HG03097 (cell line): ENCODE measurements around the gene DOCK11.
"Not testable (repeated sequence)": the region's sequence is repeated elsewhere in the genome, so short reads cannot be mapped to it uniquely, and the experiment has no call there.

Experiments used
- ATAC-seq: cut with Tn5 transposase; IDR thresholded peaks from one replicate; pipeline ENCODE4 v1.9.1; 2021; ENCODE audit not compliant: unreplicated experiment, low FRiP score

Gene DOCK11

GRCh38 chrX:118679290-118679689 lies 183.7 kb downstream of the DOCK11 start:
- ATAC-seq: no peak

- ATAC-seq: no peak
Measured at GRCh38 chrX:118682258-118683014, 186.8 kb downstream of the DOCK11 start.

DNA sequence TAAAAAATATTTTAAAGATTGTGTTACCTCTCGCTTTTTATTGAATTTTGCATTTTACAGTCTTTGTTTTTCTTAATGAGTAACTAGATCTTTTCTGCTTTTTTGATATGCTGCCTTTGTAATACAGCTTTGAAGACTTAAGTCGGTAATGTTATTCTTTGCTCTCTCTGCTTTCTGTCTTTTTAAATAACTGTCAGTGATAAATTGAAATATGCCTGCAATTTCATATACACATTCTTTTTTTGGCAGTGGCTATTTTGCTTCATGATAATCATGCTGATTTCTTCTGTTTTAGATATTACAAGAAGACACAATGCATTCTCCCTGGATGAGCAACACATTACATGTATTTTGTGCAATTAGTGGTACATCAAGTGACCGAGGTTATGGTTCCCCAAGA lies 189.8 kb downstream of the DOCK11 start:
- no peak for ATAC-seq

DNA sequence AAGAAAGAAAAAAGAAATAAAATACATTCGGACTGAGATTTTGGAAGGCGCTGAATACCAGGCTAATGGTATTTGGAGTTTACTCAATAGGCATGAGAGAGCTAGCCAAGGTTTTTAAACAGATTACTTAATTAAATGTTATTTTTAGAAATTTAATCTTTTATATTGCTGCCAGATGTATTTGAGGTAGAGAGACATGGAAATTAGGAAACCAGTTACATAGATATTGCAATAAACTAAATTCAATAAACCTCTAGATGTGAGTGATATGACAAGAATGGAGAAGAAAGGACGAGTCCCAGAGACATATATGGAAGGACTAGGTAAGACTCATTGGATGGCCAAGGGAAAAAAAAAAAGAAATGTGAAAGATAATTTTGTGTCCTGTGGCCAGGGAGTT lies 193.3 kb downstream of the DOCK11 start:
- no peak for ATAC-seq

DNA sequence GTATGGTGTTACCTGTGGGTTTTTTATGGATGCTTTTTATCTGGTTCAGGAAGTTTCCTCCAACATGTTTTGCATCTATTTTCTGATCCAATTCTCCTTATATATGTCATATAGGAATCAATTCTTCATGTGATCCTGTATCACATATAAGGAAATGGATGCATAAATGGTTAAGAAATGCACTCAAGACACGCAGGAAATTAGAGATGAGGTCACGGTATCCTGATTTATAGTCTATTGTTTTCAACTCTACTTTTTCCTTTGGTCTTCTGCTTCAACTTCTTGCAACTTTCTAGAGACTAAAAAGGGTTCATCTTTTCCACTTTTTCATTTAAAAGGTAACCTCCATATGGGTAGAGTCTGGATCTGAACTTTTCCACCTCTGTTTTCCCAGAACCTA lies 198.2 kb downstream of the DOCK11 start:
- ATAC-seq: no peak

GRCh38 chrX:118694638-118695037 lies 199.0 kb downstream of the DOCK11 start:
- ATAC-seq: no peak

GRCh38 chrX:118698516-118699170 lies 203.0 kb downstream of the DOCK11 start:
- no peak for ATAC-seq

DNA sequence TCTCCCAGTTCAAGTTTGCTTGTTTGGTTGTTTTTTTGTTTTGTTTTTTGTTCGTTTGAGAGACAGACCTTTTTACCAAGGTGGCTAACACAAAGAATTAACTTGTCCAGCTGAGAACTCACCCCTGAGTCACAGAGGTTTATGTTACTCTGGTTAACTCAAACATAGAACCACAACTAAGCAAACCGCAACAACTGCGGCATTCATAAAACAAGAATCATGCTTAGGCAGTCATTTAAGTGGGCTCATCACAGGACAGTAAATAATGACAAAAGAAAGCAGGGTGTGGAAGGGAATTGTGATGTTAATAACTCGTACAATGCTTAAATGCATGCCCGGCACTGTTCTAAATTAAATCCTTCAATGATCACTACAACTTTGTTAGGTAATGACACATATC lies 207.1 kb downstream of the DOCK11 start:
- ATAC-seq: no peak

GRCh38 chrX:118706681-118707080 lies 211.1 kb downstream of the DOCK11 start:
- no peak for ATAC-seq

DNA sequence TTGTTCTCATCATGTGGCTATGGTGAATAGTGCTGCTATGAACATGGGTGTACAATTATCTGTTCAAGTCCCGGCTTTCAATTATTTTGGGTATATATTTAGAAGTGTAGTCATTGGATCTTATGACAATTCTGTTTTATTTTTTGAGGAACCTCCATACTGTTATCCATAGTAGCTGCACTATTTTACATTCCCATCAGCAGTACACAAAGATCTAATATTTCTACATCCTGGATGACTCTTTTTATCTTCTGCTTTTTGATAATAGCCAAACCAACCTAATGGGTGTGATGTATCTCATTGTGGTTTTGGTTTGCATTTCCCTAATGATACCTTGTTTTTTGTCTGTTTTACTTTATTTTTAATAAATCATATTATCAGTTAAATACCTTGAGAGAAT lies 218.9 kb downstream of the DOCK11 start:
- no peak for ATAC-seq

GRCh38 chrX:118715917-118716316 lies 220.3 kb downstream of the DOCK11 start:
- not testable (repeated sequence) for ATAC-seq

- not testable (repeated sequence) for ATAC-seq
Measured at GRCh38 chrX:118716833-118717232, 221.2 kb downstream of the DOCK11 start.

- no peak for ATAC-seq
Measured at GRCh38 chrX:118717678-118718391, 222.2 kb downstream of the DOCK11 start.

DNA sequence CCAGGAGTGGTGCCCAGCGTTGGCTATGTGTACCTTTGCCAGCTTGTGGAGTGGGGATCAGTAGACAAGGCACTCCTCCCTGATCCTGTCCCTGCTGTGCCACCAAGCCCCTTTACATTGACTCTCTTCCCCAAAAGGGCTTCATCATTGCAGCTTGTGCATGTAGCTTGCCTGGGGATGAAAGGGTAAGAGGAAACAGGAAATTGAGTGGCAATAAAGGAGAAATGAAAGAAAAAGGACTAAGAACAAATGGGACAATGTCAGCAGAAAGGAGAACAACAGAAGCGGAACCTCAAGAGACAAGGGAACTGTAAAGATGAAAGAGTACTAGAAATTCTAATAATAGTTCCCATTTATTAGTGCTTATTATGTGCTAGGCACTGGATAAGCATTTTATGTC lies 223.1 kb downstream of the DOCK11 start:
- ATAC-seq: no peak

GRCh38 chrX:118720058-118720707 lies 224.6 kb downstream of the DOCK11 start:
- ATAC-seq: no peak

GRCh38 chrX:118723376-118723775 lies 227.8 kb downstream of the DOCK11 start:
- ATAC-seq: no peak

DNA sequence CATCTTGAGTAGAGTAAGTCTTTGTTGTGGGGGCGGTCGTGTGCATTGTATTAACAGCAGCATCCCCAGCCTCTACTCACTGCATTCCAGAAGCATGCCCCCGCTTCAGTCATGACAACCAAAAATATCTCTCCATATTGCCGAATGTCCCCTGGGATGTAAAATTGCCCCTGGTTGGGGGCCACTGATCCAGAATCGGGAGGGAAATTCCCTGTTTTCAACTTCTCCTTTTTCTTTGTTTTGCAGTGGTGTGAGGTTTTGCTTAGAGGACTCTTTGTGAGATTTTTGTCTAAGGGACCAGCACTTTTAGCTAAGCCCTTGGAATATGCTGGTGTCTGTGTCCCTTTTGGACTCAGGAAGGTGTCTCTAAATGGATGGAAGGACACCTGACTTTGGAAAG lies 228.8 kb downstream of the DOCK11 start:
- no peak for ATAC-seq

GRCh38 chrX:118724775-118725174 lies 229.2 kb downstream of the DOCK11 start:
- no peak for ATAC-seq

- no peak for ATAC-seq
Measured at GRCh38 chrX:118726396-118726795, 230.8 kb downstream of the DOCK11 start.

DNA sequence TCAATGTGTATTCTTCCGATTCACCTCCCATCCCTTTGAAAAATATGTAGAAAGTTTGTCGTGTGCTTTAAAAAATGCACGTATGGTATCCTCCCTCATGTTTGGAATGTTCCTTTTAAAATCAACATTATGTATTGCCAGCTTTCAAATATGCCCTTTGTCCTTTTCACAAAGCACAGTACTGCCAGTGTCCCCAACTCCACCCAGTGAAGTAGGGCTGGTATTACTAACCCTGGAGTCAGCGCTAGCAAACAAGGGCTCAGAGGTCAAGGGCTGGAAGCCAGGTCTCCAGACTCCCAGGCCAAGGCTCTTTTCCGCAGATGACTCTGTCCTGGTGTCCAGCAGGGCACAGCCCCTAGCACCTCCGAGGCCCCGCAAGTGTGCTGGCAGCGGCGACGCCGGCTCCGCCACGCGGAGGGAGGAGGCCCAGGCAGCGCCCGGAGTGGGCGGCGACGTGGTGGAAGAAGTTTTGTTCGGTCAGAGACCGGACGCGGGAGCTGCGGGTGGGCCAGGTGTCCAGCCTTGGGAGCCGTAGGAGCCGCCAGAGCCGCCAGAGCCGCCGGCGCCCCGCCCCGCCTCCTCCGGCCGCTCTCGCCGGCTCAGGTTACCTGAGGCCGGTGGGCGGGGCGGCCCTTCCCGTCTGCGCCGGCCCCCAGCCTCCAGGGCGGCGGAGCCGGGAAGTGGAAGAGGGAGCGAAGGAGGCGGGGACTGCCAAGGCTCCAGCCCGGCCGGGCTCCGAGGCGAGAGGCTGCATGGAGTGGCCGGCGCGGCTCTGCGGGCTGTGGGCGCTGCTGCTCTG lies 231.5 kb downstream of the DOCK11 start, which contains the start of gene IL13RA1:
IL13RA1 (plus strand) TSS at position 720 of the 799 bp plus-strand sequence; CDS start at position 753, 33 bp downstream.
- no peak for ATAC-seq
